Thoracic aorta (tissue), 2 donors: ENCODE results near the gene MRPL3. TPM values are rescaled to one million over a fixed set of nuclear protein-coding genes. Genes with fewer than 3 reads are reported as not detected.

Experiments
- ATAC-seq: fragments of 150-250 bp; one replicate; pipeline ENCODE4 v1.8.0; 2017; ENCODE audit warnings: low read depth; ENCODE audit not compliant: insufficient number of reproducible peaks, low FRiP score
- DNase-seq: peaks from one replicate; pipeline ENCODE4 v3.0.0-alpha.2; 2020; ENCODE audit warnings: low spot score
- H3K27ac ChIP-seq, 2 donors: fragments of 200-600 bp; sonication (generic); 1 replicate in 1 of 2; 2 replicates in 1 of 2; pipeline ENCODE4 v1.5.1; 2016; ENCODE audit warnings: mild to moderate bottlenecking in 2 of 2, moderate library complexity in 2 of 2
- H3K27me3 ChIP-seq: fragments of 200-600 bp; sonication (generic); replicated peaks from 2 replicates; pipeline ENCODE4 v1.6.0; 2016; ENCODE audit warnings: mild to moderate bottlenecking; ENCODE audit not compliant: insufficient read depth
- H3K36me3 ChIP-seq: fragments of 200-600 bp; sonication (generic); one replicate; pipeline ENCODE4 v1.5.1; 2016
- H3K4me1 ChIP-seq, 2 donors: fragments of 200-600 bp; sonication (generic); 1 replicate in 1 of 2; 2 replicates in 1 of 2; pipeline versions ENCODE4 v1.5.1 to v1.6.0; 2016; ENCODE audit warnings: low read depth in 2 of 2, mild to moderate bottlenecking in 1 of 2; ENCODE audit not compliant: control insufficient read depth in 1 of 2
- H3K4me3 ChIP-seq: fragments of 200-600 bp; sonication (generic); 2 replicates; pipeline ENCODE4 v1.5.1; 2016; ENCODE audit warnings: mild to moderate bottlenecking
- H3K9me3 ChIP-seq: fragments of 200-600 bp; sonication (generic); 2 replicates; pipeline ENCODE4 v1.5.1; 2016
- CTCF ChIP-seq: fragments of 200-600 bp; sonication (generic); IDR thresholded peaks from one replicate; pipeline ENCODE4 v1.5.1; 2019; ENCODE audit warnings: antibody characterized with exemption
- total RNA-seq, 2 donors: library from RNA; depleted of rRNA; stranded (reverse); fragments of >200 nt; gene quantifications; one replicate each; pipeline versions ENCODE4 v1.1.0 to v1.2.3, GENCODE V29; 2016

MRPL3 gene
- total RNA-seq, 2 donors from 2014 or later = 42.0 to 80.3 TPM

- no peaks in the 10 kb centered on the region for H3K9me3 ChIP-seq
- DNase-seq (no peak), ATAC-seq (no peak)
- TF ChIP-seq CTCF = no peak
- no peak overlapping the region for H3K4me3 ChIP-seq
- H3K4me1 ChIP-seq = peaks cover 3 to 7% of the 10 kb centered on the region in 2 donors
- no peaks in the 10 kb centered on the region for H3K36me3 ChIP-seq
- no peak overlapping the region for H3K27ac ChIP-seq
- no peaks in the 10 kb centered on the region for H3K27me3 ChIP-seq
Observed at GRCh38 chr3:131546441-131546840, 43.7 kb upstream of the MRPL3 start.

DNA sequence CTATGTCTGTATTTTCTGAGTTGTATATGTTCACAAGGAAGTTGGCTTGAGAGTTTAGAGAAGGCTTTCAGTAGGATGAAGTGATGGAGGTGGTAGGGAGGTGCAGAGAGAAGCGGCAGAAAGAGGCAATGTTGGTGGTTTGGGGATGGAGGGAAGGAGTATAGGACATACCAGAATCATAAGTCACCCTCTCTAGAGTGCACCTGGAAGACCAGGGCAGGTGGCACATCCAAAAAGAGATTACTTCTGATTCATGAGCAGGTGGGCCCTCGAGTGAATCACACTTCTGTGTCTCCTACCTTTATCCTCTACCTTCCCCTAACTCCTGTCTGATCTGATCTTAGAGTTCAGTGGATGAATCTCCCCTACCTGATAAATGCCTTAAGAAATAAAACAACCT, 41.8 kb upstream of the MRPL3 start:
- ATAC-seq (no peak), DNase-seq (no peak)
- no peaks in the 10 kb centered on the region for H3K9me3 ChIP-seq
- no peaks in the 10 kb centered on the region for H3K36me3 ChIP-seq
- H3K27me3 ChIP-seq = no peaks in the 10 kb centered on the region
- no peak overlapping the region for H3K27ac ChIP-seq
- TF ChIP-seq CTCF = no peak
- peaks cover 3 to 12% of the 10 kb centered on the region in 2 donors for H3K4me1 ChIP-seq
- H3K4me3 ChIP-seq = no peak overlapping the region

DNA sequence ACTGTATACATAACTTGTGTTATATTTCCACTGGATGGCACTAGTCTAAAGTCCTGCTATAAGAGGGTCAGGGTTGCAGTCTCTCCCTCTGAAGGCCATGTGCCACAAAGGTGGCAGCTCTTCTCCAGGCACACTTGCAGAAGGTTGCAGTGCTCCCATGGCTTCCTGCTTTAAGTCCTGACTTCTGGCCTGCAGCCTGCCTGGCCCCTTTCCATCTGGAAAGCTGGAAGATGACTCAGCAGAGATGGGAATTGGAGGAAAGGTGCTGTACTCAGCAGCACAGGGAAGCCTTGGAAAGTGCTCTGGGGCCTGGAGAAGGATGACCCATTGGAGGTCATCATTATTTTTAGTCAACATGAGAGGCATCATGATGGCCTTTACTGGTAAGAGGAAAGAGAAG, 40.9 kb upstream of the MRPL3 start:
- Histone ChIP-seq H3K27ac (no peak overlapping the region), H3K4me3 (no peak overlapping the region), H3K36me3 (no peaks in the 10 kb centered on the region), H3K9me3 (no peaks in the 10 kb centered on the region), H3K4me1 (peaks cover 3 to 12% of the 10 kb centered on the region in 2 donors), H3K27me3 (no peaks in the 10 kb centered on the region)
- no peak for TF ChIP-seq CTCF
- DNase-seq (peak; percentile 5), ATAC-seq (no peak)

DNA sequence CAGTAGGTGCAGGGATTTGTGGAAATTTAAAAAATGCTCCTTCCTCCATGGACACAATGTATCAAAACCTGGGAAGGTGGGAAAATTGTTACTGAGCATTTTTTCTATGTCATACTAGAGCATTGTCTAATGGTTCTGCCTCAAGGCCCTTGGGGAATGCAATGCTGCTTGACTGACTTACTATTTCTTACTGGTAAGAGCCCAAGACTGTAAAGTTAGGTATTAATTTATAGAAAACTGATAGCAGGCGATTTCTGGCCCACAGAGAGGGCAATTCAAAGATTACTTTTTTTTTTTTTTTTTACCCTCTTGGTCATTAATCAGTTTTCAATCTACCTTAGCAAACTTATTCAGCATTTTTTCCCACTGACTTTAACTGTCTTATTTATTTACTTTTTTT, 38.5 kb upstream of the MRPL3 start:
- peaks cover 3 to 12% of the 10 kb centered on the region in 2 donors for H3K4me1 ChIP-seq
- H3K4me3 ChIP-seq = no peak overlapping the region
- ATAC-seq (no peak), DNase-seq (no peak)
- no peaks in the 10 kb centered on the region for H3K9me3 ChIP-seq
- no peaks in the 10 kb centered on the region for H3K36me3 ChIP-seq
- H3K27ac ChIP-seq = no peak overlapping the region
- no peaks in the 10 kb centered on the region for H3K27me3 ChIP-seq
- no peak for TF ChIP-seq CTCF

GRCh38 chr3:131540821-131541220, 38.0 kb upstream of the MRPL3 start:
- Histone ChIP-seq H3K4me1 (peaks cover 3 to 12% of the 10 kb centered on the region in 2 donors), H3K27me3 (no peaks in the 10 kb centered on the region), H3K36me3 (no peaks in the 10 kb centered on the region), H3K9me3 (no peaks in the 10 kb centered on the region), H3K4me3 (no peak overlapping the region), H3K27ac (no peak overlapping the region)
- TF ChIP-seq CTCF = no peak
- ATAC-seq (no peak), DNase-seq (no peak)
